ENCODE measurements around the gene ITGA11. TPM values are rescaled to one million over a fixed set of nuclear protein-coding genes. Genes with fewer than 3 reads are reported as not detected.

ITGA11 gene
- polyA plus RNA-seq, 1 of the 3 experiments (the other 2 are of a cell fraction) = 0.49 TPM

DNA sequence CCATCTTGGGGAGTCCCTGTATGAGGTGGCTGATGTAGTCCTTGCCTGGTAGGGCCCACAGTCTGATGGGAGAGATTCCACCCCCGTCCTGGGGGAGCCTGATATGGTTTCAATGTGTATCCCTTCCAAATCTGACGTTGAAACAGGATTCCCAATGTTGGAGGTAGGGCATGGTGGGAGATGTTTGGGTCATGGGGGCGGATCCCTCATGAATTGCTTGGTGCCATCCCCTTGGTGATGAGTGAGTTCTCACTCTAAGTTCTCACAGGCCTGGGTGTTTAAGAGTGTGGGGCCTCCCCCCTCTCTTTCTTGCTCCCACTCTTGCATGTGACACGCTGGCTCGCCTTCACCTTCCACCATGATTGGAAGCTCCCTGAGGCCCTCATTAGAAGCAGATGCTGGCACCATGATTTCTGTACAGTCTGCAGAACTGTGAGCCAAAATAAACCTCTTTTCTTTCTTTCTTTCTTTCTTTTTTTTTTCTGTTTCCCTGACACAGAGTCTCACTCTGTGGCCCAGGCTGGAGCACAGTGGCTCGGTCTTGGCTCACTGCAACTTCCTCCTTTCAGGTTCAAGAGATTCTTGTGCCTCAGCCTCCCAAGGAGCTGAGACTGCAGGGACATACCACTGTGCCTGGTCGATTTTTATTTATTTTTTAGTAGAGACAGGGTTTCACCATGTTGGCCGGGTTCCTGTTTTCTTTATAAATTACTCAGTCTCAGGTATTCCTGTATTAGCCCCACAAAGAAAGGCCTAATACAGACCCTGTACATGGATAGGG is 28.6 kb downstream of the ITGA11 start:
- H3F3A ChIP-seq (replicated peaks; ENCODE audit: insufficient read depth) = no peaks in the 10 kb centered on the region
- H3K9me3 ChIP-seq = no peaks in the 10 kb centered on the region
- no peak for DNase-seq
- no peak overlapping the region for H2AFZ ChIP-seq (ENCODE audit: low read depth)
- 0 out of 2 replicates have a peak, but pooled peaks cover 3% of the 10 kb centered on the region for H3K9me2 ChIP-seq
- H3K9ac ChIP-seq = no peak overlapping the region
- no peaks in the 10 kb centered on the region for H3K36me3 ChIP-seq (replicated peaks in 1 of 2; ENCODE audit: control insufficient read depth in 1 of 2, insufficient read depth in 2 of 2, low read length in 1 of 2)
- H3K4me1 ChIP-seq (ENCODE audit: control insufficient read depth in 1 of 2, insufficient read depth in 2 of 2, low read depth in 1 of 2, low read length in 1 of 2) = no peaks in the 10 kb centered on the region
- H3K79me2 ChIP-seq (ENCODE audit: insufficient read depth) = no peaks in the 10 kb centered on the region
- H3K27ac ChIP-seq (ENCODE audit: low read depth in 2 of 2, low read length in 1 of 2) = no peak overlapping the region
- H4K20me1 ChIP-seq (ENCODE audit: insufficient read depth) = no peaks in the 10 kb centered on the region
- CTCF ChIA-PET = no interaction called here
- 59% methylated on average over 8 of the region's 8 CpGs for WGBS (ENCODE audit: low lambda C conversion rate)
- H3K4me2 ChIP-seq = no peak overlapping the region
- TF ChIP-seq SMC3 (IDR thresholded peaks at IDR 0.05; ENCODE audit: low read depth, low read length) (no peak), FOSL2 (IDR thresholded peaks at IDR 0.05; ENCODE audit: borderline replicate concordance, low read depth) (no peak), TAF1 (IDR thresholded peaks at IDR 0.05; ENCODE audit: borderline replicate concordance, low read depth, low read length) (no peak), NRF1 (IDR thresholded peaks at IDR 0.05; ENCODE audit: low read depth, low read length) (no peak), RCOR1 (IDR thresholded peaks at IDR 0.05; ENCODE audit: low read length) (no peak), EZH2phosphoT487 (IDR thresholded peaks at IDR 0.05; ENCODE audit: borderline replicate concordance, low read depth) (no peak), MXI1 (IDR thresholded peaks at IDR 0.05; ENCODE audit: low read depth, low read length) (no peak), MEF2A (IDR thresholded peaks at IDR 0.05; ENCODE audit: borderline replicate concordance, low read depth) (no peak), NFIC (IDR thresholded peaks at IDR 0.05; ENCODE audit: borderline replicate concordance) (no peak), FOXJ3 (CRISPR knock-in tag; IDR thresholded peaks at IDR 0.05) (no peak), RXRA (IDR thresholded peaks at IDR 0.05; ENCODE audit: borderline replicate concordance, low read depth) (no peak)
- TF ChIP-seq, protein P1, sequence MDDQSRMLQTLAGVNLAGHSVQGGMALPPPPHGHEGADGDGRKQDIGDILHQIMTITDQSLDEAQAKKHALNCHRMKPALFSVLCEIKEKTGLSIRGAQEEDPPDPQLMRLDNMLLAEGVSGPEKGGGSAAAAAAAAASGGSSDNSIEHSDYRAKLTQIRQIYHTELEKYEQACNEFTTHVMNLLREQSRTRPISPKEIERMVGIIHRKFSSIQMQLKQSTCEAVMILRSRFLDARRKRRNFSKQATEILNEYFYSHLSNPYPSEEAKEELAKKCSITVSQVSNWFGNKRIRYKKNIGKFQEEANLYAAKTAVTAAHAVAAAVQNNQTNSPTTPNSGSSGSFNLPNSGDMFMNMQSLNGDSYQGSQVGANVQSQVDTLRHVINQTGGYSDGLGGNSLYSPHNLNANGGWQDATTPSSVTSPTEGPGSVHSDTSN (IDR thresholded peaks at IDR 0.05) = no peak
- TF ChIP-seq, protein P2, sequence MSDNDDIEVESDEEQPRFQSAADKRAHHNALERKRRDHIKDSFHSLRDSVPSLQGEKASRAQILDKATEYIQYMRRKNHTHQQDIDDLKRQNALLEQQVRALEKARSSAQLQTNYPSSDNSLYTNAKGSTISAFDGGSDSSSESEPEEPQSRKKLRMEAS (IDR thresholded peaks at IDR 0.05; ENCODE audit: low read depth) = no peak
- POLR2A ChIA-PET = no interaction called here
- no peak overlapping the region for H3K4me3 ChIP-seq (ENCODE audit: low read depth in 2 of 2, low read length in 1 of 2)
- H3K27me3 ChIP-seq (ENCODE audit: insufficient read depth) = no peaks in the 10 kb centered on the region

DNA sequence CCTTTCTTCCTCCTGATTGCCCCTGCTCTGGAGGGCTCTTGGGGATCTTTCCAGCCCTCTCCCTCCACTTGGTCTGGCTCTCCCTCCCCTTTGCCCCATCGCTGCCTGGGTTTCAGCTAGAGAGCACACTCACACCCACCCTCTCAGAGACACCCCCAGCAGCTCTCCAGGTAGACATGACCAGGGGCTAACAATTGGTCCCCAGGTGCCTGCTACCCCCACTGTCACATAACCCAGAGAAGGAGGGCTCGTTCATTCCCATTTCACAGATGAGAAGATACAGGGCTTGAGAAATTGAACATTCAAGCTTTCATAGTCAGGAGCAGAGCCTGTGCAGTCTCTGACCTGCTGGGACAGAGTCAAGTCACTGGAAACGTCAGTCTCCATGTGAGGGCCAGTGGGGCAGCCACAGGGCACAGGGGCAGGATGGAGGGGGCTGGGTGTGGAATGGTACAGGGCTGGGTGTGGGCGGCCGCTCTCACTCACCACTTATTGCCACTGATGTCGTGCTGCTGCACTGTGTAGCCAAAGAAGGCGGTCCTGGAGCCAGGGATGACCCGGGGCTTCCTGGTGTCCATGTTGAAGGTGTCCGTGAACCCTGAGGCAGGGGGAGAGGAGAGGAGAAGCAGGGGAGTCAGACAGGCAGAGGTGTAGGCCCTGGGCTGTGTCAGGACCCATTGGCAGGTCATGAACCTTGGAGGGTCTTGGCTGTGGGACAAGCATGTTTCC is 29.4 kb downstream of the ITGA11 start:
- Histone ChIP-seq H3K4me1 (ENCODE audit: control insufficient read depth in 1 of 2, insufficient read depth in 2 of 2, low read depth in 1 of 2, low read length in 1 of 2) (no peaks in the 10 kb centered on the region), H3K79me2 (ENCODE audit: insufficient read depth) (no peaks in the 10 kb centered on the region), H3F3A (replicated peaks; ENCODE audit: insufficient read depth) (no peaks in the 10 kb centered on the region), H3K27ac (ENCODE audit: low read depth in 2 of 2, low read length in 1 of 2) (no peak overlapping the region), H3K9me2 (0 out of 2 replicates have a peak, but pooled peaks cover 3% of the 10 kb centered on the region), H3K4me3 (ENCODE audit: low read depth in 2 of 2, low read length in 1 of 2) (no peak overlapping the region), H3K9me3 (no peaks in the 10 kb centered on the region), H4K20me1 (ENCODE audit: insufficient read depth) (no peaks in the 10 kb centered on the region), H3K36me3 (replicated peaks in 1 of 2; ENCODE audit: control insufficient read depth in 1 of 2, insufficient read depth in 2 of 2, low read length in 1 of 2) (no peaks in the 10 kb centered on the region), H3K27me3 (ENCODE audit: insufficient read depth) (no peaks in the 10 kb centered on the region), H2AFZ (ENCODE audit: low read depth) (no peak overlapping the region), H3K9ac (no peak overlapping the region), H3K4me2 (no peak overlapping the region)
- DNase-seq = no peak
- WGBS (ENCODE audit: low lambda C conversion rate) = 70% methylated on average over 6 of the region's 9 CpGs
- ChIA-PET CTCF (interaction anchor here (1.0 kb wide), 1 partner anchor 147 kb away, joined by 3 read pairs; no protein-coding TSS in a partner anchor), POLR2A (no interaction called here)
- TF ChIP-seq RXRA (IDR thresholded peaks at IDR 0.05; ENCODE audit: borderline replicate concordance, low read depth) (no peak), SMC3 (IDR thresholded peaks at IDR 0.05; ENCODE audit: low read depth, low read length) (no peak), POLR2AphosphoS5 (IDR thresholded peaks at IDR 0.05; ENCODE audit: low read depth, low read length) (no peak), RCOR1 (IDR thresholded peaks at IDR 0.05; ENCODE audit: low read length) (no peak), CHD2 (IDR thresholded peaks at IDR 0.05; ENCODE audit: low read length, partially characterized antibody) (no peak), TAF1 (IDR thresholded peaks at IDR 0.05; ENCODE audit: borderline replicate concordance, low read depth, low read length) (no peak), EZH2phosphoT487 (IDR thresholded peaks at IDR 0.05; ENCODE audit: borderline replicate concordance, low read depth) (no peak)
- TF ChIP-seq, protein P3, sequence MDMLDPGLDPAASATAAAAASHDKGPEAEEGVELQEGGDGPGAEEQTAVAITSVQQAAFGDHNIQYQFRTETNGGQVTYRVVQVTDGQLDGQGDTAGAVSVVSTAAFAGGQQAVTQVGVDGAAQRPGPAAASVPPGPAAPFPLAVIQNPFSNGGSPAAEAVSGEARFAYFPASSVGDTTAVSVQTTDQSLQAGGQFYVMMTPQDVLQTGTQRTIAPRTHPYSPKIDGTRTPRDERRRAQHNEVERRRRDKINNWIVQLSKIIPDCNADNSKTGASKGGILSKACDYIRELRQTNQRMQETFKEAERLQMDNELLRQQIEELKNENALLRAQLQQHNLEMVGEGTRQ (IDR thresholded peaks at IDR 0.05; ENCODE audit: borderline replicate concordance, low read depth, low read length) = no peak
- TF ChIP-seq, protein P1 (IDR thresholded peaks at IDR 0.05) = no peak
- TF ChIP-seq, protein P2 (IDR thresholded peaks at IDR 0.05; ENCODE audit: low read depth) = no peak

Data from SK-N-SH (cell line).